Effector CD4-positive, alpha-beta T cell (primary cell): ENCODE results near the gene PACS1.

ENCODE experiments used
- DNase-seq: peaks from one replicate; pipeline ENCODE4 v3.0.0-alpha.2; 2020

PACS1 gene

DNA sequence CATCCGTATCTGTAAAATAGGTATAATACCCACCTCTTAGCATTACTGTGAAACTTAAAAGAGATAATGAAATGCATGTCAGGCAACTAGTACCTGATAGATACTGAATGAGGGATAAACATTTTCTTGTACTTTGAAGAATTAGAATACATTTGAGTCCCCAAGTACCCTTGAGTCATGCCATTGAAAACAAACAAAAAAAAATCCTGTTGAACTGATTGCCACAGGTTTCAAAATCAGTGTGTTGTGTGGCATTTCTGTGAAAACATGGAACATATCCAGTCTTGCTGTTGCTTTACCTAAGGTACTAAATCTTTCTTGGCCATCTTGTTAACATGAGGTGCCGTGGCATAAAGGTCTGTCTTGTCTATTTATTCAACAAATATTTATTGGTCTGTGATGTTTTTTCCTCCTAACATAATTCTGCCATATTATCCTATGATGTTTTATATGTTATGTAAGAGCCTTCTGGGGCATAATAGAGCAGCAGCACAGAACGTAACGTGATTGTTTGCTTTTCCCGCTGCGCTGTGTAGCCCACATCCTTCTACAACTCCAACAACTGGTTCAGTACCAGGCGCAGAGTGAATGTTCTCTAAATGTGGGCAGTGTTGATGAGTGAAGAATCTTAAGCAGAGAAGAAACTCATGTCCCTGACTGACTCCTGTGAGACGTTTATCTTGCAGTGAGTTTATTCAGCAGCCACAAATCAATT lies 119.1 kb downstream of the PACS1 start:
- no peak for DNase-seq

DNA sequence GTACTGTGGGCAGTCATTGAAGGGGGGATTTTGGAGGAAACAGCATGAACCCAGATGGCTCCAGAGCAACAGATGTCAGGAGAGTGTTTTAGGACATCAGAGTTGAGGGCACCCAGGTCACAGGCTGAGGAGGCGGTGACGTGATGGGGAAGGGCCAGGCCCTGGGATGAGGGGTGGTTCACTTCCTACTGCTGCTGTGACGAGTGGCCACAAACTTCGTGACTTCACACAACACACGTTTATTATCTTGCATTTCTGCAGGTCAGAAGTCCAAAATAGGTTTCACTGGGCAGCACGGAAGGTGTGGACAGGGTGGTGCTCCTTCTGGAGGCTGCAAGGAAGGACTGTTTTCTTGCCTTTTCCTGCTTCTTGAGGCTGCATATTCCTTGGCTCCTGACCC lies 120.7 kb downstream of the PACS1 start:
- no peak for DNase-seq

DNA sequence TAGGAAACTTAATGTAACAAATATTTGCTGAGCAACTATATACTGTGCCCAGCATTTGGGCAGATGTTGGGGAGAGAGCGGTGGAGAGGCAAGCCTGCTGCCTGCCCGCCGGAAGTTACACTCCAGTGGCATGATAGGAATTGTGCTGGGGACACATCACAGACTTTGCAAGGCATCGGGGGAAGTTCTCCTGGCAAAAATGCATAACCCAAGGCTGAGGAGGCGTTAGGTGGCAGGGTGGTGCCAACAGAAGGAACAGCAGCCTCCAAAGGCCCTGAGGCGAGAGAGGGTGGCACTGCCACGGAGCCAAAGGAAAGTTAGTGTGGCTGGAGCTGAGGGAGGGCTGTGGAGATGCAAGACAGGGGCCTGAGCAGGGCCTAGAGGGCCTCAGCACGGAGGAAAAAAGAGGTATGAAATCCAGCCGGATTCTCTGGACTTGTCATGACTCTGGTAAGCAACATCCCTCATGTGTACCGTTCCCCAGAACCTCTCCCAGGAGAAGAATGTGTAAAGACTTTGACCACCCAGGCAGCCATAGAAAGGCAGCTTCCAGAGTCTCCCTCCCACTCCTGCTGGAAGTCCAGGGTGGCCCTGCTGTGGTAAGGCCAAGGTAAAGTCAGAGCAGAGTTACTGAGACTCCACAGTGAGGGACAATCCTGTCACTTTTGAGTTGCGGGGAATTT lies 122.2 kb downstream of the PACS1 start:
- no peak for DNase-seq

DNA sequence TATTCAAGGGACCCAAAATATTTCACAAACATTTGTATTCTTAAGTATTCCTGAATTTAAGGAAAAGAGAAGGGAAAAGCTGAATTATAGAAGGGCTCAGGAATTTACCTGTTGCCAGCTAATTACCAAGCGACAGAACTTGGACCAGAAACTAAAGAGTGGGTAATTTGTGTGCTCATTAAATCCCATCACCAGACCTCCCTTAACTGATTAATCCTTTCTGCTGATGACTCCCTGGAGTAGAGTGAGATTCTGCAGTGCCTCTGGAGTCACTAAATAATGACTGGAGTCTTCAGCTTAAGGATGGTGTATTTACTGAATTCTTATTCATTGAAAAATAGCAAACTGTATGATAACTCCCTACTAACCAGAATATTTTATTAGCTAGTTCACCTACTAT lies 124.3 kb downstream of the PACS1 start:
- no peak for DNase-seq

DNA sequence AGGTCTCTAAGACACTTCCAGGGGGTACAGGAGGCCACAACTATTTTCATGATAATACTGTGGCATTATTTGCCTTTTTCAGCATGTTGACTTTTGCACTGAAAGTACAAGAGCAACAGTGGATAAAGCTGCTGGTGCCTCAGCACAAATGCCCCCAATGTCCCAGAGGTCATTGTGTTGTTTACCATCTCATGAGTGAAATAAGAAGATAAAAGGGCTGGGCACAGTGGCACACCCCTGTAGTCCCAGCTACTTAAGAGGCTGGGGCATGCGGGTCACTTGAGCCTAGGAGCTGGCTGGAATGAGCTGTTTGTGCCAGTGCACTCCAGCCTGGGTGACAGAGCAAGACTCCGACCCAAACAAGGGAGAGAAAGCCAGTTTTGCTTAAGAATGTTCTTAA lies 125.8 kb downstream of the PACS1 start:
- no peak for DNase-seq

DNA sequence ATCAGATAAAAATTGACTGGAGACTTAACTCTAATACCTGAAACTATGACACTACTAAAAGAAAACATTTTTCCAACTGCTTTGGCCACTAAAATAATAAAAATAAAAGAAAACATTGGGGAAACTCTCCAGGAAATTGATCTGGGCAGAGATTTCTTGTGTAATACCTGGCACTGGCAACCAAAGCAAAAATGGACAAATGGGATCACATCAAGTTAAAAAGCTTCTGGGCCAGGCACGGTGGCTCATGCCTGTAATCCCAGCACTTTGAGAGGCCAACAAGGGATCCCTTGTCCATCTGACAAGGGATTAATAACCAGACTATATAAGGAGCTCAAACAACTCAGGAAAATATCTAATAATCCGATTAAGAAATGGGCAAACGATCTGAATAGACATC lies 133.8 kb downstream of the PACS1 start:
- no peak for DNase-seq

DNA sequence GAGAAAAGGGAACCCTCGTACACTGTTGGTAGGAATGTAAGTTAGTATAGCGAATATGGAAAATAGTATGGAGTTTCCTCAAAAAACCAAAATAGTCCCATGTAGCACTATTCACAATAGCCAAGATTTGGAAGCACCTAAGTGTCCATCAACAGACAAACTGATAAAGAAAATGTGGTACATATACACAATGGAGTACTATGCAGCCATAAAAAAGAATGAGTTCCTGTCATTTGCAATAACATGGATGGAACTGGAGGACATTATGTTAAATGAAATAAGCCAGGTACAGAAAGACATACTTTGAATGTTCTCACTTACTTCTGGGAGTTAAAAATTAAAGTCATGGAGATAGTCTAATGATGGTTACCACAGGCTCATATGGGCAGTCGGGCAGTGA lies 134.3 kb downstream of the PACS1 start:
- DNase-seq, result no peak

DNA sequence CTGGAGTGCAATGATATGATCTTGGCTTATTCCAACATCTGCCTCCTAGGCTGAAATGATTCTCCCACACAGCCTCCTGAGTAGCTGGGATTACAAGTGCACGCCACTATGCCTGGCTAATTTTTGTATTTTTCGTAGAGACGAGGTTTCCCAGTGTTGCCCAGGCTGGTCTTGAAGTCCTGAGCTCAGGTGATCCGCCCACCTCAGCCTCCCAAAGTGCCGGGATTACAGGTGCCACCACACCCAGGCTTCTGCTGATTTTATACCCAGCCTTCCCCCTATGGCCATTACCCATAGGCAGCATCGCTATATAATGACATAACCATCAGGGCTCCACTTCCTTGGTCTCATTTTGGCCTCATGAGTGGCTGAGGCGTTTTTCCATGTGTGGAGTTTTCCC lies 137.7 kb downstream of the PACS1 start:
- no peak for DNase-seq

DNA sequence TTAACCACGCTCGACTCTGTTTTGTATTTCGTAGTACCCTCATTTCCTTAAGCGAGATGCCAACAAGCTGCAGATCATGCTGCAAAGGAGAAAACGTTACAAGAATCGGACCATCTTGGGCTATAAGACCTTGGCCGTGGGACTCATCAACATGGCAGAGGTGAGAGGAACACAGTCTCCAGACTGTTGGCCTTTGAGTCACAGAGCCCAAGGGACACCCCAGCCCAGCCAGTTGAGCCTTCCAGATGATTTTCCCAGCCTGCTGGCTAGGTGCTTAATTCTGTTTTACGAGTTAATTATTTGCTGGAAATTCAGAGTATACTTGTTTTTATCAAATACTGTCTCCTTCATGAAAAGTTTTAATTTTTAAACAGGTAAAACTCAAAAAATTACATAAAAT lies 141.0 kb downstream of the PACS1 start:
- no peak for DNase-seq

DNA sequence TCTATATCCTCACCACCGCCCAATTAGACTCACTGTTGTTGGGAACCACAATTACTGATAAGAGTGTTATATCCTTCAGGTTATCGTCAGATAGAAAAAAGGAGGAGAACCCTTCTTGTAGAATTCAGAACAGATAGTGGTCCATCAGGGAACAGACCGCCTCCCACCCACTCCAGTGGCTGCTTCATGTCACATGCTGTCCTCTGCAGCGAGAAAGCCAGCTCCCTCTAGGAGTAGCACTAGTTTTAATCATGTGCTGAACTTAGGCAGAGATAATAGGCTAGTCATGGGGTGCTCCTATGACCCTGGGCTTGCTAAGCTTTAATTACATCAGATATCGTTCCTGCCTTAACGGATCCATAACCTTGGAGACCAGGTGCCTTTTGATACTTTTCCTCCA lies 146.8 kb downstream of the PACS1 start:
- DNase-seq, result no peak

DNA sequence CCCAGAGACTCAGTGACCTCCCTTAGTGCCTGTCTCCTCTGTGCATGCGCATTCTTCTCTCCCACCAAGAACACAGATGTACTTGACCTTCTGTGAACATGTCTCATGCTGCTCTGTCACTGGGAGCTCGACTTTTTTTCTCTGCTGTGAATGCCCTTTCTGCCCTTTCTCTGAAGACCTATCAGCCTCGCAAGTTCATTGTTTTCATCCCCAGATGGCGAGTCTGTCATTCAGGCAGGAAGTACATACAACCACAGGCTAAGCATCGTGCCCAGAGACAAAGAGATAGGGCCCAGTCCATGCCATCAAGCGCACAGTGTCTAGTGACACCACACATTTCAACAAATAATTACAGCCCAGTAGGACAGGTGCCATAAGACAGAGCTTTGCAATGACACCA lies 148.0 kb downstream of the PACS1 start:
- no peak for DNase-seq

DNA sequence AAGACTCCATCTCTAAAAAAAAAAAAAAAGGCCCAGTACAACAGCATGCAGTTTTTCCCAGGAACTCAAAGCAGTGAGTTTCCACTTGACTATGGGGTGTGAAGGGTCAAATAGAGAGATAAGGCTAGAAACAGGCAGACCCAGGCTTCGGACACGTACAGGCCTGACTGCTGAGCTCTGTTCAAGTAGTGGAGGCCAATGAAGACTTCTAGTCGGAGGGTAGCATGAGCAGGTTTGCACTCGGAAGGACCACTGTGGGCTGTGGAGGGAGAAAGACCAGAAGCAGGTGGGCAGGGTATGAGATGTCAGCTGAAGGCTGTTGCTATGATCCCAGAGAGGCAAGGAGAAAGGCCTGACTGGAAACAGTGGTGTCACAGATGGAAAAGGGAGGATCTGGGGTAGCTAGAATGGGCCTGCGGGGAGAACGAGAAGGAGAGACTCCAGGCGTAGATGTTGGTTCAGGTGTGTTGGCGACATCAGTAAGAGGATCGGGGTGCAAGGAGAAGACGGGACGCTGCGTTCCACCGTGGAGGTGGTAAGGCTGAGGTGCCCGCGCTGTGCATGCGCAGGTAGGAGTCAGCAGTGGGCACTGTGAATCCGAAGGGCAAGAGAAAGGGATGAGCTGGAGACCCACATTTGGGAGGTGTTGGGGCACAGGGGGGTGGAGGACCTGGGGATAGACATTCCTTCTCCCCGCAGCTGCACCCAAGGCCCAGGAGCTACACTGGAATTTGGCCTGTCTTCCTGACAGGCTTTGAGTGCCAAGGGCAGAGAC lies 149.0 kb downstream of the PACS1 start:
- DNase-seq, result no peak

DNA sequence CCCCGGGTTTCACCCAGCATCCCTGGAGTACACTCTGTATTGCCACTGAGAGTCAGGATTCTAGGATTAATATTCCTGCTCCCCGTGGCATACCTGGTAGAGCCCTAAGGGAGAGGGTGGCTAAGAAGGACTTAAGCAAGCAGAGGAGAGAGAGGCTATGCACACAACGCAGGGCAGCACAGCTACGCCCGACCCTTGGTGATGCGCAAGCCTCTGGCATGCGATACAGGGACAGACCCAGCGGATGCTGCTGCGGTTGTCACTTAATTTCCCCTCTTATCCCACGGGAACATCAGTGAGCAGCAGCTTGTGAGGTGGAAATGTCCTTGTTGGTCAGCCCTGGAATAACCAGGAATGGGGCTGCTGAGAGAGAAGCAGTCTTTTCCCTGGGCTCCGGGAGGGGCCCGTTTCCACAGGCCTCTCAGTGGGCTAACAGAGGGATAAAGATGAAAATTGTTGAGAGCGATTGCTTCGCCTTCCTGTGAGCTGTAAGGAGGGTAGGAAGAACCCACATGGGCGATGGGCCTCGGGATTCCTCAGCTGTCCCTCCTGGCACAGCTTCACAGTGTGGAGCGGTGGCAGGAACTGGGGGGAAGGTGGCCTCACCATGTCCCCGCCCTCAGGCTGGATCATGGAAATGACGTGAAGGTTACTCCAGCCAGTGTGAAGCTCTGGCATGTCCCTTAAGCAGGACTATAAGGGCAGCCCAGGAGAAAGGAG lies 149.9 kb downstream of the PACS1 start:
- no peak for DNase-seq

DNA sequence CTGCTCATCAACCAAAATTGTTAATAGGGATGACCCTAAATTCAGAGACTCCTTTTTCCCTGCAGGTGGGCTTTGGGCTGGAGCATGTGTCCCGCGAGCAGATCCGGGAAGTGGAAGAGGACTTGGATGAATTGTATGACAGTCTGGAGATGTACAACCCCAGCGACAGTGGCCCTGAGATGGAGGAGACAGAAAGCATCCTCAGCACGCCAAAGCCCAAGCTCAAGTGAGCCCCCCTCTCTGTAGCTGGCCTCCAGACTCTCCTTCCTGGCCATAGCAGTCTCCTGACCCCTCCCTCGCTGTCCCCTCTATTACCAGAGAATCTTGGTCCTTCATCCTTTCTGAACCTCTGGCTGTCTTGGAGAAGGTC lies 150.5 kb downstream of the PACS1 start:
- no peak for DNase-seq

DNA sequence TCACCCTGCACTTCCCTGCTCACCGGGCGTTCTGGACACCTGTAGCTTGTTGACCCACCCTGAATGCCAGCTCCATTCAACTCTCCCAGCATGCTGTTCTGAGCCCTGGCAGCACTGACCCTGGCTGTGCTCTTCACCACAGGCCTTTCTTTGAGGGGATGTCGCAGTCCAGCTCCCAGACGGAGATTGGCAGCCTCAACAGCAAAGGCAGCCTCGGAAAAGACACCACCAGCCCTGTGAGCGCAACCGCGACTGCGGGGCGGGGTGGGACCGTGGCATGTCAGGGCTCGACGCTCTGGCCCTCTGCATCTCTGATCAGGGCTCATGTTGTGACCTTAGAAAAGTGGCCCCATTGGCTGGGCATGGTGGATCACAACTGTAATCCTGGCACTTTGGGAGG lies 150.9 kb downstream of the PACS1 start:
- DNase-seq, result no peak

DNA sequence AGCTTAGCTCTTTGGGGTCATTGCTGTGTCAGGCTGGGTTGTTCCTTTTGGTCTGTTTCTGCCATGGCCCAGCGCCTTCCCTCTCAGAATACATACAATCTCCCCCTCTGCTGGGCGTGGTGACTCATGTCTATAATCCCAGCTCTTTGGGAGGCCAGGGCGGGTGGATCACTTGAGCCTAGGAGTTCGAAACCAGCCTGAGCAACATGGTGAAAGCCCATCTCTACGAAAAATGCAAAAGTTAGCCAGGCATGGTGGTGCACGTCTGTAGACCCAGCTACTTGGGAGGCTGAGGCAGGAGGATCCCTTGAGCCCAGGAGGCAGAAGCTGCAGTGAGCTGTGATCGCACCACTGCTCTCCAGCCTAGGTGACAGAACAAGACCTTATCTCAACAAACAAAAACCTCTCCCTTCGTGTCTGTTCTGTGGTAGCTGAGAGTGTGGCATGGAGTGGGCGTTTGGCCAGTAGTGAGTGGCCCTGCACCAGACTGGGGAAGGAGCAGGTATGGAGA lies 151.7 kb downstream of the PACS1 start:
- no peak for DNase-seq

DNA sequence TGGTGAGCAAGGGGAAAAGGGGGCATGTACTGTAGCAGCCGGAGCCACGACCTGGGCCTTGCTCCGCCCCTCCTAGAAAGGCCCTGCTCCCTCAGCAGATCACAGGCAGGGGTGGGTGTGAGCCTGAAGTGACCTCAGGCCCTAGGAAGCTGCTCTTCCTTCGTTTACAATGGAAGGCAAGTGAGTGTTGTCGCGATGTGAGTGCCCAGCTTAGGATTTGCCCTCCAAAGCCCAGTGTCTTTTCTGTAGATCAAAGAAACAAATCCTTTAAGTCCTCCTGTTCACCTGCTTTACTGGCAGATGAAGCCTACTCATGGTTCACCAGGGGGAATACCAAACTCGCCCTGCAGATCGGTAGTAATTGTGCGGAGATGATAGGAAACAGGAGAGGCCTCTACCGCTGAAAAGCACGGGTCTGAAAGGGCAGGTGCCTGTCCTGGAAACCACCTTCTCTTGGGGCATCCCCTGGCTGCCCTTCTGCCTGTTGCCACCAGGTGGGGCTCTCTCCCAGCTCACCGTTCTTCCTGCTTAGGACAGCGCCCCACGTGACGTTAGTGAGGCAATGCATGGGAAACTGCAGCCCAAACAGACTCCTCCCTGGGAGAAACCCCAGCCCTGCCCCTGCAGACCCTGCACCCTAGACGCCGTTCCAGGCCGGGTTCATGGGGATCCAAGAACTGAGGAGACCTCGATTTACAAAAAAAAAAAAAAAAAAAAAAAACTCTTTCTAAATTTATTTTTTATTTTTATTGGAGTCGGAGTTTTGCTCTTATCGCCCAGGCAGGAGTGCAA lies 152.5 kb downstream of the PACS1 start:
- peak; percentile 91 for DNase-seq

DNA sequence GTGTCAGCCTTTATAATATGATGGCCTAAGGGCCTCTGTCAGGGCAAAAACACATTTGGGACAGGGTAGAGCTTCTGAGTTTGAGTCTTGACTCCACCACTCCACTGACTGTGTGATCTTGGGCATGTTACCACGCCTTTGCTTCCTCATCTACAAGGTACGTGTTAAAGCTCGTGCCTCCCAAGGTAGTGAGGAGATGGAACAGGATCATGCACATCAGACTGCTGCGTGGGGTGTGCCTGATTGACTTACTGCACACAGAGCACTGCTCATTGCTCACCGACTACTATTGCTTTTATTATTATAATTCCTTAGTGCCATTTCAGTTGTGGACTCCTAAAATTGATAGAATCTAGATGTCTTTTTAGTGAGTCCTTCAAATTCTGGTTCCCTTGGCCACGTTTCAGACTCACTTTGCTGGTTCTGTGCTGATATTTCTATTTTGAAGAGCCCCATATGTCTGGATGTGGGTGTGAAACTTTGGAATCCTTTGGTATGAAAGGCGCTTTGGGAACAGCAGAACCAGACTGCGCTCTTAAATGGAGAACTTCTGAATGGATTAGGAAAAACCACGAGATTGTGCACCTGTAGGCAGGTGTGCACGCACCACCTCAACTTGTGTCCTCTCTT lies 154.3 kb downstream of the PACS1 start:
- no peak for DNase-seq

DNA sequence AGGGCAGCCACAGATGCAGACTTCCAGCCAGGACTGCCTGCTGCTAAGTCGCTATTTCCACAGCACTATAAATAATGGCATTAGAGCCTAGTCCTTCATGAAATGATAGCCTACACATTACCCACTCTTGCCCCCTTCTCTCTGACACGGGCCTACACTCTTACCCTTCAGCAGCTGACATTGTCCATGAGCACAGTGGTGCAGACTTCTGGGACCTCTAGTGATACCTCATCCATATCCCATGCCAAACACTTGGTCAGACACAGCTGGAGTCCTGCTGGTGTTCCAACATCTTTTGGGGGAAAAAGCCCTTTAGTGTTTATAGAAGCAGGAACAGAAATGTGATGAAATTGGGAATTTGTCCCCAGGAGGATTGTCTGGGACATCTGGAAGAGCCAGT lies 155.0 kb downstream of the PACS1 start:
- no peak for DNase-seq

DNA sequence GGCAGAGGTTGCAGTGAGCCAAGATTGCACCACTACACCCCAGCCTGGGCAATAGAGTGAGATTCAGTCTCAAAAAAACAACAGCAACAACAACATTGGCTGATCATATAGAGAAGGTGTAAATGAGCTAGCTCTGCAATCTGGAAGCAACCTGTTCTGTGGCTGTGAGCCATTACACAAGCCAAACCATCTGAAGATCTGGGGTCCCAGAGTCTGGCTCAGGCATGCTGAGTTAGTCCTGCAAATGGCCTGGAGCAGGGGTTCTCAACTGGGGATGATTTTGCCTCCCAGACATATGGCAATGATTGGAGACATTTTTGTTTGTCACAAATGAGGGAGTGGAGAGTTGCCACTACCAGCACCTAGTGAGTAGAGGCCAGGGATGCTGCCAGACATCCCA lies 156.0 kb downstream of the PACS1 start:
- DNase-seq, result no peak

DNA sequence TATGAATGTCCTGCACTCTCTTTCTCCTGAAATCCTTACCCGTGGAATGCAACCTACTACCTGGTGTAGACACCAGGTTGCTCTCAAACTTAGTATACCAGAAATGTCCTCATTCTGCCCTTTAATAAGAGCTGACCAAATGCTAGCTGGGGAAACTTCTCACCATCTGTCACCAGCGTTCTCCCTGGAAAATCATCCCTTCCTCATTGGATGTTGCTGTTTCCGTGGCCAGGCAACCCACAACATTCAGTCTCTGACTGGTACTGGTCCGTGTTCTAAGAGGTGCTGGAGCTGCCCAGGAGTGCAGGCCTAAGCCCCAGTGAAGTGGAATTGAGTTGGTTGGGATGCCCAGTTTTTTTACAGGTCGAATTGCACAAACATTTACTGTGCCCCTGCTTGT lies 157.6 kb downstream of the PACS1 start:
- no peak for DNase-seq

DNA sequence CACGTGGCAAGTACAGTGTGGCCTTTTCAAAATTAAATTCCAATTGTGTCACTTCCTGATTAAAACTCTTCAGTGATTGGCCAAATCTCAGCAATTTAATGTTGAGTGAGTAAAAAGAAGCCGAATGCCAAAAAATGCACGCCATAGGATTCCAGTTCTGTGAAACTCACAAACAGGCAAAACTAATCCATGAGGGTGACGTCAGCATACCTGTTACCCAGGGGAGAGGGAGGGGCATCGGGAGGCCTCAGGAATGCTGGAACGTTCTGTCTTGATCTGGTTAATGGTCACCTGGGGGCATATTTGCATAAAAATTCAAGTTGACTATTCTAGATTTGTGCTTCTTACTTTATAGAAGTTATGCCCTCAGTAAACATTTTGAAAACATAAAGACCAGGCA lies 158.4 kb downstream of the PACS1 start:
- DNase-seq, result no peak
